ENCODE data around the gene PCDHB12.

DNA sequence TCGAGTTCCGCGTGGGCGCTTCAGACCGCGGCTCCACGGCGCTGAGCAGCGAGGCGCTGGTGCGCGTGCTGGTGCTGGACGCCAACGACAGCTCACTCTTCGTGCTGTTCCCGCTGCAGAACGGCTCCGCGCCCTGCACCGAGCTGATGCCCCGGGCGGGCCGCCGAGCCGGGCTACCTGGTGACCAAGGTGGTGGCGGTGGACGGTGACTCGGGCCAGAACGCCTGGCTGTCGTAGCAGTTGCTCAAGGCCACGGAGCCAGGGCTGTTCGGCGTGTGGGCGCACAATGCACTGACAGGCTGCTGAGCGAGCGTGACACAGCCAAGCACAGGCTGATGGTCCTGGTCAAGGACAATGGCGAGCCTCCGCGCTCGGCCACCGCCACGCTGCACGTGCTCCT, 33.0 kb downstream of the PCDHB12 start:
- TF ChIP-seq, protein P1, sequence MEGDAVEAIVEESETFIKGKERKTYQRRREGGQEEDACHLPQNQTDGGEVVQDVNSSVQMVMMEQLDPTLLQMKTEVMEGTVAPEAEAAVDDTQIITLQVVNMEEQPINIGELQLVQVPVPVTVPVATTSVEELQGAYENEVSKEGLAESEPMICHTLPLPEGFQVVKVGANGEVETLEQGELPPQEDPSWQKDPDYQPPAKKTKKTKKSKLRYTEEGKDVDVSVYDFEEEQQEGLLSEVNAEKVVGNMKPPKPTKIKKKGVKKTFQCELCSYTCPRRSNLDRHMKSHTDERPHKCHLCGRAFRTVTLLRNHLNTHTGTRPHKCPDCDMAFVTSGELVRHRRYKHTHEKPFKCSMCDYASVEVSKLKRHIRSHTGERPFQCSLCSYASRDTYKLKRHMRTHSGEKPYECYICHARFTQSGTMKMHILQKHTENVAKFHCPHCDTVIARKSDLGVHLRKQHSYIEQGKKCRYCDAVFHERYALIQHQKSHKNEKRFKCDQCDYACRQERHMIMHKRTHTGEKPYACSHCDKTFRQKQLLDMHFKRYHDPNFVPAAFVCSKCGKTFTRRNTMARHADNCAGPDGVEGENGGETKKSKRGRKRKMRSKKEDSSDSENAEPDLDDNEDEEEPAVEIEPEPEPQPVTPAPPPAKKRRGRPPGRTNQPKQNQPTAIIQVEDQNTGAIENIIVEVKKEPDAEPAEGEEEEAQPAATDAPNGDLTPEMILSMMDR (IDR thresholded peaks at IDR 0.05) = no peak
- TF ChIP-seq EZH2 (IDR thresholded peaks at IDR 0.05; ENCODE audit: borderline replicate concordance, insufficient read depth, low read depth, low read length, poor library complexity, severe bottlenecking) = no peak

Data from B cell (primary cell).